B cell (primary cell): ENCODE results near the gene FAM53B. TPM values are rescaled to one million over a fixed set of nuclear protein-coding genes. Genes with fewer than 3 reads are reported as not detected.

ENCODE experiments used
- ATAC-seq: fragments of 200-7000 bp; cut with Tn5 transposase; one replicate; pipeline ENCODE4 v1.10.0; 2021; ENCODE audit warnings: low read depth, mild to moderate bottlenecking, moderate number of reproducible peaks, moderate library complexity
- CTCF ChIA-PET: fragments of 350-600 bp; sonication (Branson Sonifier 250); formaldehyde crosslinking; loops from one replicate; lab custom pipeline; 2021; ENCODE audit warnings: antibody characterized with exemption, inconsistent platforms; lab: Charles Lee
- POLR2A ChIA-PET: fragments of 350-600 bp; sonication (Branson Sonifier 250); formaldehyde crosslinking; loops from one replicate; lab custom pipeline; 2021; ENCODE audit warnings: antibody characterized with exemption; lab: Charles Lee
- DNase-seq: peaks from one replicate; pipeline ENCODE4 v3.0.0; 2013
- H2AFZ ChIP-seq: 2 replicates; pipeline ENCODE4 v1.6.1; 2012; ENCODE audit warnings: mild to moderate bottlenecking, low read depth, low read length; ENCODE audit not compliant: insufficient read depth, poor library complexity, severe bottlenecking
- H3K27ac ChIP-seq, 2 donors: 1 replicate in 1 of 2; 2 replicates in 1 of 2; pipeline ENCODE4 v1.5.1; 2012 to 2013; ENCODE audit warnings: low read length in 2 of 2, mild to moderate bottlenecking in 2 of 2, moderate library complexity in 1 of 2
- H3K27me3 ChIP-seq, 4 experiments: fragments of 200-600 bp in 1 of 4; sonication (generic) in 1 of 4; replicated peaks in 1 of 4; 1 replicate in 2 of 4; 2 replicates in 2 of 4; pipeline versions ENCODE4 v1.6.1 to v1.7.0; 2013 to 2016; ENCODE audit warnings: low read length in 3 of 4, mild to moderate bottlenecking in 2 of 4, mixed read lengths in 1 of 4, moderate library complexity in 1 of 4; ENCODE audit not compliant: insufficient read depth in 4 of 4, control insufficient read depth in 3 of 4; ENCODE audit errors: control extremely low read depth in 1 of 4
- H3K36me3 ChIP-seq, 2 experiments: replicated peaks in 1 of 2; 1 replicate in 1 of 2; 2 replicates in 1 of 2; pipeline versions ENCODE4 v1.6.1 to v1.7.1; 2013; ENCODE audit warnings: low read length in 1 of 2; ENCODE audit not compliant: insufficient read depth in 2 of 2, control insufficient read depth in 1 of 2; ENCODE audit errors: control extremely low read depth in 1 of 2, extremely low read depth in 1 of 2
- H3K4me1 ChIP-seq, 2 donors: fragments of 200-600 bp in 1 of 2; sonication (generic) in 1 of 2; 1 replicate in 1 of 2; 2 replicates in 1 of 2; pipeline versions ENCODE4 v1.5.1 to v1.6.1; 2013 to 2017; ENCODE audit warnings: low read length in 2 of 2; ENCODE audit not compliant: control insufficient read depth in 2 of 2, insufficient read depth in 2 of 2
- H3K4me2 ChIP-seq: replicated peaks from 2 replicates; pipeline ENCODE3; 2012; ENCODE audit warnings: mild to moderate bottlenecking, low read depth, low read length; ENCODE audit not compliant: poor library complexity, severe bottlenecking
- H3K4me3 ChIP-seq, 5 experiments: fragments of 200-600 bp in 1 of 5; sonication (generic) in 1 of 5; 1 replicate in 3 of 5; 2 replicates in 2 of 5; pipeline versions ENCODE4 v1.5.1 to v1.7.0; 2011 to 2016; ENCODE audit warnings: low read length in 4 of 5, mild to moderate bottlenecking in 4 of 5, low read depth in 2 of 5, control low read depth in 1 of 5, moderate library complexity in 1 of 5; ENCODE audit not compliant: insufficient read depth in 1 of 5; ENCODE audit errors: control extremely low read depth in 1 of 5, extremely low read depth in 1 of 5
- H3K79me2 ChIP-seq: fragments of 200-600 bp; sonication (generic); one replicate; pipeline ENCODE4 v1.6.0; 2016; ENCODE audit warnings: low read length; ENCODE audit not compliant: control insufficient read depth, insufficient read depth
- H3K9ac ChIP-seq: fragments of 200-600 bp; sonication (generic); 2 replicates; pipeline ENCODE4 v1.6.1; 2017; ENCODE audit warnings: mild to moderate bottlenecking, low read length, moderate library complexity
- H3K9me3 ChIP-seq, 3 donors: one replicate each; pipeline versions ENCODE4 v1.6.1 to v1.7.1; 2013; ENCODE audit warnings: low read length in 2 of 3; ENCODE audit not compliant: control insufficient read depth in 2 of 3, insufficient read depth in 1 of 3; ENCODE audit errors: control extremely low read depth in 1 of 3
- H4K20me1 ChIP-seq: 2 replicates; pipeline ENCODE4 v1.6.0; 2012; ENCODE audit warnings: mild to moderate bottlenecking, low read length; ENCODE audit not compliant: insufficient read depth, control insufficient read depth, poor library complexity, severe bottlenecking
- H3K27ac Mint-ChIP-seq: one replicate; pipeline ENCODE4 v1.8.0; 2021; ENCODE audit warnings: mixed read lengths
- H3K27me3 Mint-ChIP-seq: one replicate; pipeline ENCODE4 v1.8.0; 2021; ENCODE audit warnings: mixed read lengths
- H3K4me1 Mint-ChIP-seq: one replicate; pipeline ENCODE4 v1.8.0; 2021; ENCODE audit warnings: mixed read lengths
- H3K4me3 Mint-ChIP-seq: one replicate; pipeline ENCODE4 v1.8.0; 2021; ENCODE audit warnings: mixed read lengths
- H3K9me3 Mint-ChIP-seq: one replicate; pipeline ENCODE4 v1.8.0; 2022; ENCODE audit warnings: mixed read lengths; ENCODE audit not compliant: insufficient read depth
- CTCF ChIP-seq: fragments of 200-600 bp; IDR thresholded peaks from one replicate; pipeline ENCODE4 v1.8.0; 2022; ENCODE audit warnings: antibody characterized with exemption, mild to moderate bottlenecking
- EZH2 ChIP-seq: IDR thresholded peaks from 2 replicates; pipeline ENCODE4 v1.6.1; 2012; ENCODE audit warnings: borderline replicate concordance, low read depth, mild to moderate bottlenecking, moderate library complexity, low read length; ENCODE audit not compliant: insufficient read depth, poor library complexity, severe bottlenecking
- WGBS: methylation state at CpG from one replicate; pipeline ENCODE4 v1.1.5; 2013; ENCODE audit warnings: missing lambda C conversion rate; ENCODE audit not compliant: insufficient coverage; 5-methylcytosine and 5-hydroxymethylcytosine counted together
- intact Hi-C: fragments of 100-400 bp; cut with micrococcal nuclease; formaldehyde crosslinking; loops from one replicate; pipeline ENCODE4 v1.10.0; 2022
- polyA plus RNA-seq: library from polyadenylated mRNA; depleted of rRNA; stranded (reverse); fragments of >200 nt; gene quantifications from 2 replicates; pipeline ENCODE4 v1.2.3, GENCODE V29; 2012
- small RNA-seq: library from RNA; depleted of rRNA; stranded (forward); fragments of <200 nt; gene quantifications from one replicate; pipeline ENCODE3, GENCODE V24; 2012; ENCODE audit warnings: low replicate concordance, low read depth; ENCODE audit not compliant: insufficient read length
- total RNA-seq, 2 donors: library from RNA; stranded (reverse); fragments of 120-200 nt in 1 of 2; gene quantifications; 1 replicate in 1 of 2; 2 replicates in 1 of 2; pipeline versions ENCODE4 v1.2.3 to v1.2.4, GENCODE V29; 2013 to 2022

The FAM53B gene
- total and polyA plus RNA-seq, 2 donors (not counting 1 experiment from before 2014, with no cell fraction given), result 51.2 to 186 TPM

DNA sequence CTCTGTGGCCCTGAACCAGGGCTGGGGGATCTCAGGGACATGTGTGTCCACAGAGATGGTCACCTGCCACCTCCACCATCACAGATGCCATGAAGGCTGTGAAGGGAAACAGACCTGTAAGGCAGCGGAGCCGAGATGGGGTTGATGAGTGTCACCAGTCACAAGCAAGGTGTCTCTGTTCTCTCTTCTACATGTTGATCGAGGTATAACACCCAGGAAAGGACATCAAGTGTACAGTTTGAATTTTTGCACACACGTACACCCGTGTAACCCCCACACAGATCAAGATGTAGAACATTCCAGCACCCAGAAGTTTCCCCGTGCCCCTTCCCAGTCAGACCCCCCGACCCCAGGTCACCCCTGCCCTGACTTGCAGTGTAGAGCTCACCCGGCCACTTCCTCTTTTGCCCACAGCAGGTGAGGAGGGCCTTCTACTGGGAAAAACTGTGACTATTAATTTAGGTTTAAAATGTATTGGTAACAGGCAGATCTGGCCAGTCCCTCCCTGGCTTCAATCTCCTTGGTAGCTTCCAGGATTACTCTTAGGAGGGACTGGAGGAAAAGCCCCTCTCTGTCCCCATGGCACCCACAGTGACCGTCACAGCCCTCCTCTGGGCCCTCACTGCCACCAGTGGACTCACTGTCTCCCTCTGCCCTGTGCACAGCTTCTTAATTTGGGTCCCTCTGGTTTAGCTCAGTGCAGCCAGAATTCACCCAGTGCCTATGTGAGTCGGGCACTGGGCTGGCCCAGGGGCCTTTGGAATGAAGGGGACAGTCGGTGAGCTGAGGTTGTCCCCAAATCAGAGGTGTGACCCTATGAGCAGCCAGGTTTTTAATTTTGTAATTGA lies 174.3 kb downstream of the FAM53B start:
- Histone ChIP-seq H3K27ac (peak overlapping the region; percentile 16 to 50), H4K20me1 (no peaks in the 10 kb centered on the region), H3K9me3 (peaks cover 0 to 7% (median 0%) of the 10 kb centered on the region in 3 donors), H3K4me3 (no peak overlapping the region), H3K36me3 (no peaks in the 10 kb centered on the region), H2AFZ (peak overlapping the region; percentile 19), H3K4me2 (peak overlapping the region; percentile 44), H3K9ac (no peak overlapping the region), H3K27me3 (no peaks in the 10 kb centered on the region), H3K79me2 (peaks cover 29% of the 10 kb centered on the region), H3K4me1 (peaks cover 45 to 52% of the 10 kb centered on the region in 2 donors)
- H3K4me1 Mint-ChIP-seq, result peaks cover 60% of the 10 kb centered on the region
- 60% methylated on average over 5 of the region's 11 CpGs for WGBS
- POLR2A ChIA-PET, result interaction anchor here (0.9 to 1.4 kb wide), 2 partner anchors 28 to 149 kb away, joined by 3 read pairs; no protein-coding TSS in a partner anchor
- CTCF ChIA-PET, result interaction anchor here (0.6 to 2.7 kb wide), 14 partner anchors 9 to 171 kb away, joined by 3 to 13 read pairs (median 4); no protein-coding TSS in a partner anchor
- intact Hi-C loops, result loop anchor here (5.0 kb wide), 1 partner anchor 38 kb away; no protein-coding TSS in a partner anchor
- no peaks in the 10 kb centered on the region for H3K9me3 Mint-ChIP-seq
- H3K4me3 Mint-ChIP-seq, result peak overlapping the region; percentile 33
- H3K27me3 Mint-ChIP-seq, result no peaks in the 10 kb centered on the region
- peak overlapping the region; percentile 72 for H3K27ac Mint-ChIP-seq
- ATAC-seq (peak; percentile 64), DNase-seq (peak; percentile 61)
- no peak for TF ChIP-seq EZH2
- no peak for TF ChIP-seq CTCF

Small RNA genes within 50 kb of the gene (small RNA-seq; reads per million reads assigned to genes)
- not detected for gene RF00019

Other genes with a start within 250 kb of the FAM53B start
- 15.0 and 15.4 TPM in 2 replicates for gene EEF1AKMT2, start 47.5 kb upstream of the FAM53B start, total RNA-seq
- 8.8 and 16.0 TPM in 2 replicates for gene EEF1AKMT2, start 47.5 kb upstream of the FAM53B start, polyA plus RNA-seq
- 19.0 and 19.4 TPM in 2 replicates for gene ABRAXAS2, start 57.4 kb upstream of the FAM53B start, total RNA-seq
- 6.6 and 7.9 TPM in 2 replicates for gene ABRAXAS2, start 57.4 kb upstream of the FAM53B start, polyA plus RNA-seq
- 28.0 and 29.7 TPM in 2 replicates for gene ZRANB1, start 197.7 kb upstream of the FAM53B start, total RNA-seq
- gene ZRANB1, start 197.7 kb upstream of the FAM53B start, polyA plus RNA-seq, result 6.5 and 8.4 TPM in 2 replicates